GM10847 (cell line): ENCODE results near the gene CCDC91.

ENCODE experiments used
- POLR2A ChIP-seq: IDR thresholded peaks from 2 replicates; pipeline ENCODE4 v1.6.1; 2011; ENCODE audit not compliant: insufficient read length; ENCODE audit errors: extremely low read depth

The CCDC91 gene

GRCh38 chr12:28543021-28543890 lies 353.0 kb downstream of the CCDC91 start:
- no peak for TF ChIP-seq POLR2A

- no peak for TF ChIP-seq POLR2A
Observed at GRCh38 chr12:28550757-28551704, 360.8 kb downstream of the CCDC91 start.

- no peak for TF ChIP-seq POLR2A
Observed at GRCh38 chr12:28552251-28552970, 362.2 kb downstream of the CCDC91 start.

GRCh38 chr12:28555748-28556147 lies 365.5 kb downstream of the CCDC91 start:
- TF ChIP-seq POLR2A, result no peak

- TF ChIP-seq POLR2A, result no peak
Observed at GRCh38 chr12:28558250-28558649, 368.0 kb downstream of the CCDC91 start.

GRCh38 chr12:28563286-28563685 lies 373.0 kb downstream of the CCDC91 start:
- TF ChIP-seq POLR2A, result no peak

- no peak for TF ChIP-seq POLR2A
Observed at GRCh38 chr12:28563936-28564335, 373.7 kb downstream of the CCDC91 start.

GRCh38 chr12:28568118-28568517 lies 377.9 kb downstream of the CCDC91 start:
- no peak for TF ChIP-seq POLR2A

- no peak for TF ChIP-seq POLR2A
Observed at GRCh38 chr12:28568704-28569103, 378.4 kb downstream of the CCDC91 start.

- no peak for TF ChIP-seq POLR2A
Observed at GRCh38 chr12:28569698-28570411, 379.6 kb downstream of the CCDC91 start.

- TF ChIP-seq POLR2A, result no peak
Observed at GRCh38 chr12:28570811-28571210, 380.6 kb downstream of the CCDC91 start.

- no peak for TF ChIP-seq POLR2A
Observed at GRCh38 chr12:28574746-28575592, 384.7 kb downstream of the CCDC91 start.

- TF ChIP-seq POLR2A, result no peak
Observed at GRCh38 chr12:28575593-28576205, 385.4 kb downstream of the CCDC91 start.
